Measurements from ENCODE around the gene WTAP.
"Not testable (repeated sequence)": the region's sequence is repeated elsewhere in the genome, so short reads cannot be mapped to it uniquely, and the experiment has no call there.

Gene WTAP

DNA sequence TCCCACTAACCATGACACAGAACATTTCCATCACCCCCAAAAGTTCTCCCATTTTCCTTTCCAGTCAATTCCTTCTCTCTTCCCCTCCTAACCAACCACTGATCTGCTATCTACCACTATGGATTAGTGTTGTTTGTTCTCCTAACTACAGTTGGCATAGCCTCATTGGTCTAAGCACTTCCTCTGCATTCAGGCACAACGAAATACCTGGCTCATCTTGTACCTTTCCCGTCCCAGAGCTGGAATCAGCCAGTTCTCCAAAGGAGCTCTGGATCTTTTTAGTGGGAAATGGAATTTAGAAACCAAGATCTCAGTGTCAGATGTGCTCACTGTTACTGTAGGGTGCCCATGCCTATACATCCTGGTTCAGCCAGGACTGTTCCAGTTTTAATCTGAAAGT lies 4.0 kb upstream of the WTAP start:
- H3K27me3 Mint-ChIP-seq (ENCODE audit: low read depth) = no peaks in the 10 kb centered on the region
- peaks cover 27% of the 10 kb centered on the region for H3K36me3 Mint-ChIP-seq (ENCODE audit: low read depth)
- H3K4me3 Mint-ChIP-seq = no peak overlapping the region
- H3K27ac Mint-ChIP-seq = no peak overlapping the region
- no peaks in the 10 kb centered on the region for H3K9me3 Mint-ChIP-seq
- TF ChIP-seq, protein P1, sequence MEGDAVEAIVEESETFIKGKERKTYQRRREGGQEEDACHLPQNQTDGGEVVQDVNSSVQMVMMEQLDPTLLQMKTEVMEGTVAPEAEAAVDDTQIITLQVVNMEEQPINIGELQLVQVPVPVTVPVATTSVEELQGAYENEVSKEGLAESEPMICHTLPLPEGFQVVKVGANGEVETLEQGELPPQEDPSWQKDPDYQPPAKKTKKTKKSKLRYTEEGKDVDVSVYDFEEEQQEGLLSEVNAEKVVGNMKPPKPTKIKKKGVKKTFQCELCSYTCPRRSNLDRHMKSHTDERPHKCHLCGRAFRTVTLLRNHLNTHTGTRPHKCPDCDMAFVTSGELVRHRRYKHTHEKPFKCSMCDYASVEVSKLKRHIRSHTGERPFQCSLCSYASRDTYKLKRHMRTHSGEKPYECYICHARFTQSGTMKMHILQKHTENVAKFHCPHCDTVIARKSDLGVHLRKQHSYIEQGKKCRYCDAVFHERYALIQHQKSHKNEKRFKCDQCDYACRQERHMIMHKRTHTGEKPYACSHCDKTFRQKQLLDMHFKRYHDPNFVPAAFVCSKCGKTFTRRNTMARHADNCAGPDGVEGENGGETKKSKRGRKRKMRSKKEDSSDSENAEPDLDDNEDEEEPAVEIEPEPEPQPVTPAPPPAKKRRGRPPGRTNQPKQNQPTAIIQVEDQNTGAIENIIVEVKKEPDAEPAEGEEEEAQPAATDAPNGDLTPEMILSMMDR (IDR thresholded peaks at IDR 0.05; ENCODE audit: unreplicated experiment in 3 of 3) = no peak
- peaks cover 8% of the 10 kb centered on the region for H3K4me1 Mint-ChIP-seq

DNA sequence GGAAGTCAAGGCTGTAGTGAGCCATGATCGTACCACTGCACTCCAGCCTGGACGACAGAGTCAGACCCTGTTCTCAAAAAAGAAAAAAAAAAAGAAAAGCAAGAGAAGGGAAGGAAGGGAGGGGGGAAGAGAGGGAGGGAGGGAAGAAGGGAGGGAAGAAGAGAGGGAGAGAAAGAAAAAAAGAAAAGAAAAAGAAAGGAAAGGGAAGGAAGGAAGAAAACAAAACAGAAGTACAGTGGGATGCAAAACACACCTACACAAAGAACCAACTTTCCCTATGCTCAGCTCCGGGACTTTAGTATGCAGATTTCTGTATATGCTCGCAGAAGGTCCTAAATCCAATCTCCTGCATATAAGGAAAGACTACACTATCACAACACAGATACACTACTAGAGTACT lies 2.5 kb upstream of the WTAP start:
- H3K9me3 Mint-ChIP-seq = no peaks in the 10 kb centered on the region
- TF ChIP-seq, protein P1 (IDR thresholded peaks at IDR 0.05; ENCODE audit: unreplicated experiment in 3 of 3) = no peak
- H3K36me3 Mint-ChIP-seq (ENCODE audit: low read depth) = peaks cover 30% of the 10 kb centered on the region
- H3K27ac Mint-ChIP-seq = peak overlapping the region in 1 of 3 experiments; percentile 100
- no peaks in the 10 kb centered on the region for H3K27me3 Mint-ChIP-seq (ENCODE audit: low read depth)
- H3K4me1 Mint-ChIP-seq = peaks cover 23% of the 10 kb centered on the region
- peak overlapping the region; percentile 65 to 69 (median 69) for H3K4me3 Mint-ChIP-seq

DNA sequence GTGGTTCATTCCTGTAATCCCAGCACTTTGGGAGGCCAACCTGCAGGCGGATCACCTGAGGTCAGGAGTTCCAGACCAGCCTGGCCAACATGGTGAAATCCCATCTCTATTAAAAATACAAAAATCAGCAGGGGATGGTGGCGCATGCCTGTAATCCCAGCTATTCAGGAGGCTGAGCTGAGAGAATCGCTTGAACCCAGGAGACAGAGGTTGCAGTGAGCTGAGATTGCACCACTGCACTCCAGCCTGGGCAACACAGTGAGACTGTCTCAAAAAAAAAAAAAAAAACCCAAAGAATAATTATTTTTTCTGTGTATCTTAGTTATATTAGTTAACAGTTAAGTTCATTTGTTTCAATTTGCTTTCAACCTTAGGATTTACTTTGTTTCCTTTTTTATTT lies 2.1 kb upstream of the WTAP start:
- not testable (repeated sequence) for H3K27me3 Mint-ChIP-seq (ENCODE audit: low read depth); H3K9me3 Mint-ChIP-seq
- Mint-ChIP-seq H3K4me1 (peaks cover 27% of the 10 kb centered on the region), H3K4me3 (peak overlapping the region; percentile 59 to 69 (median 69)), H3K36me3 (ENCODE audit: low read depth) (peaks cover 30% of the 10 kb centered on the region), H3K27ac (peak overlapping the region in 1 of 3 experiments; percentile 100)

DNA sequence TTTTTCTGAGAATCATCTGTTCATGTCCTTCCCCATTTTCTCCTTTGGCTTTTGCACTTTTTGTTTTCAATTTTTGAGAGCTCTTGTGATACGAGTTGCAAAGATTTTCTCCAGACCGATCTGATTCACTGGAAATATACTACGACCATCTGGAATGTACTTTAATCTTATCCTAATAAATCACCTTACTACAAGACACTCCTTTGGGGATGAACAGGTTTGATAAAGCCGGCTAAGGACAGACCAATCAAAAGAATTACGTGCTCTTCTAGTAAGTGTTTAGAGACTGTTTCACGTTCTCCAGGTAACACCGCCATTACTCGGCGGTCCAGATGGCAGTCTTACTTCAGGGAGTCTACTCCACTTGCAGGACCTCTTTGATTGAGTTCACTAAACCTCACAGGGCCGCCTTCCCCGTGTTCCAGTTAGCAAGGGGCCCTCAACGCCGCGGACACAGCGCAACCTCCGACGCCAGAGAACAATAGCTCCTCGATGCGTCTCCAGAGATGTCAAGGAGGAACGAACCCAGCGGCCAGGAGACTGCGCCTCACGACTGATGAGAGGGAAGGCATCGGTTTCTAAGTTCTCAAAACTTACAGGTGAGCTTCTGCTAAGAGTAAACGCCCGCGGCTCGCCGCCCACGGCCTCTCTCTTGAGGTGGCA lies 920 bp upstream of the WTAP start:
- peak overlapping the region; percentile 99 to 100 (median 100) for H3K27ac Mint-ChIP-seq
- H3K27me3 Mint-ChIP-seq (ENCODE audit: low read depth) = no peaks in the 10 kb centered on the region
- no peaks in the 10 kb centered on the region for H3K9me3 Mint-ChIP-seq
- peak overlapping the region; percentile 96 to 97 (median 97) for H3K4me3 Mint-ChIP-seq
- TF ChIP-seq, protein P1 (IDR thresholded peaks at IDR 0.05; ENCODE audit: unreplicated experiment in 3 of 3) = no peak
- H3K4me1 Mint-ChIP-seq = peaks cover 32% of the 10 kb centered on the region
- H3K36me3 Mint-ChIP-seq (ENCODE audit: low read depth) = peaks cover 33% of the 10 kb centered on the region

DNA sequence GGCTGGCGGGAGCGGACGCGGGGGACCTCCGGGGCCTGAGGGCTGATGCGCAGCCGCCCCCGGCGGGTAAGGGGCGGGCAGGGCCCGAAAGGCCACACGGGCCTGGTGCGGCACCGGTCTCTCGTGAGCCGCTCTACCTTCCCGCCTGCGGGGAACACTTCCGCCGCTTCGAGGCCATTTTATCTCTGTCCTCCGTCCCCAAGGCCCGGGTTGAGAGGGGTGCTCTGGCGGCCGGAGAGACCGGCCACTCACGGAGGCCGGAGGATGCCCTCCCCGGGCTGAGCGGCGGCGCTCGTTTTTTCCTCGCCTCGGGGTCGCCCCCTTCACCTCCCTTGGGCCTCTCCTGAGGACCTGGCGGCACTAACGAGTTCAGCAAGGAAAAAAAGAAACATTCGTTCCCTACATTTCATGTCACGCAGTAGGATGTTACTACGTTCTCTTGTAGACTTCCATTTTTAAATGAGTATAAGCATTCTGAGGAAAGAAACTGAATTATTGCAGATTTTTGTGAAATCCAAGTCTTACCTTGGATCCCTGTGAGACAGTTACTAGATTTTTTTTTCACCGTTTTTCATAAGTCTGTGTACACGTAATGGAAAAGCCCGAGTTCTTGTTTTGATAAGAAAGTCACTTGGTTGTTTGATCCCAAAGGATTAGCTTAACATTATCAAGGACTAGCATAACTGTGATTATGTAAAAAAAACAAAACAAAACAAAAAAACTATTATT lies 575 bp downstream of the WTAP start:
- Mint-ChIP-seq H3K4me1 (peaks cover 35% of the 10 kb centered on the region), H3K27me3 (ENCODE audit: low read depth) (no peaks in the 10 kb centered on the region)

DNA sequence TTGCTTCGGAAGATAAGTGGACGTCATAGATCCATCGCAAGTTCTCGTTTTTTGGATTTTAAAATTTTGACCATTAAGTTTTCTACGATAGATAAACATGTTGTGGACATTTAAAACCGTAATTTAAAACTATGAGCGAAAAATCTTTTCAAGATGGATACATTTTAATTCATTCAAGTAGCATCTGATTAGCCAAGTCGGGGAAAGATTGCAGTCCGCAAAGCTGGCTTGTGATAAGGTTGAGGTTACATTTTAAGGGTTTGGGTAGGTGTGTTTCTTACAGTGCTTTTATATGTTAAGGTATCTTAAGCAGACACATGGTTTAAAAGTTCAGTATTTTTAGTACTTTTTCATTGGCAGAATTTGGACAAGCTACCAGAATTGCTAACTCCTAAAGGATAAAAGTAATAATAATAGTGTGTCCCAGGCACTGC lies 1.2 kb downstream of the WTAP start:
- Mint-ChIP-seq H3K9me3 (no peaks in the 10 kb centered on the region), H3K27me3 (ENCODE audit: low read depth) (no peaks in the 10 kb centered on the region), H3K27ac (peak overlapping the region; percentile 96 to 98 (median 98)), H3K4me3 (peak overlapping the region; percentile 89 to 97 (median 94)), H3K4me1 (peaks cover 36% of the 10 kb centered on the region), H3K36me3 (ENCODE audit: low read depth) (peaks cover 27% of the 10 kb centered on the region)
- TF ChIP-seq, protein P1 (IDR thresholded peaks at IDR 0.05; ENCODE audit: unreplicated experiment in 3 of 3) = no peak

More for the DNA sequence above, 575 bp downstream of the WTAP start:
- TF ChIP-seq, protein P1 (IDR thresholded peaks at IDR 0.05; ENCODE audit: unreplicated experiment in 3 of 3) = no peak
- no peaks in the 10 kb centered on the region for H3K9me3 Mint-ChIP-seq
- peak overlapping the region; percentile 96 to 98 (median 98) for H3K27ac Mint-ChIP-seq
- peak overlapping the region; percentile 89 to 97 (median 94) for H3K4me3 Mint-ChIP-seq
- peaks cover 32% of the 10 kb centered on the region for H3K36me3 Mint-ChIP-seq (ENCODE audit: low read depth)

All from nephron (organoid).